ENCODE results near the gene ASXL1. TPM values are rescaled to one million over a fixed set of nuclear protein-coding genes. Genes with fewer than 3 reads are reported as not detected.

Gene ASXL1
- total RNA-seq, 1 experiment from 2014 or later: 38.8 TPM

DNA sequence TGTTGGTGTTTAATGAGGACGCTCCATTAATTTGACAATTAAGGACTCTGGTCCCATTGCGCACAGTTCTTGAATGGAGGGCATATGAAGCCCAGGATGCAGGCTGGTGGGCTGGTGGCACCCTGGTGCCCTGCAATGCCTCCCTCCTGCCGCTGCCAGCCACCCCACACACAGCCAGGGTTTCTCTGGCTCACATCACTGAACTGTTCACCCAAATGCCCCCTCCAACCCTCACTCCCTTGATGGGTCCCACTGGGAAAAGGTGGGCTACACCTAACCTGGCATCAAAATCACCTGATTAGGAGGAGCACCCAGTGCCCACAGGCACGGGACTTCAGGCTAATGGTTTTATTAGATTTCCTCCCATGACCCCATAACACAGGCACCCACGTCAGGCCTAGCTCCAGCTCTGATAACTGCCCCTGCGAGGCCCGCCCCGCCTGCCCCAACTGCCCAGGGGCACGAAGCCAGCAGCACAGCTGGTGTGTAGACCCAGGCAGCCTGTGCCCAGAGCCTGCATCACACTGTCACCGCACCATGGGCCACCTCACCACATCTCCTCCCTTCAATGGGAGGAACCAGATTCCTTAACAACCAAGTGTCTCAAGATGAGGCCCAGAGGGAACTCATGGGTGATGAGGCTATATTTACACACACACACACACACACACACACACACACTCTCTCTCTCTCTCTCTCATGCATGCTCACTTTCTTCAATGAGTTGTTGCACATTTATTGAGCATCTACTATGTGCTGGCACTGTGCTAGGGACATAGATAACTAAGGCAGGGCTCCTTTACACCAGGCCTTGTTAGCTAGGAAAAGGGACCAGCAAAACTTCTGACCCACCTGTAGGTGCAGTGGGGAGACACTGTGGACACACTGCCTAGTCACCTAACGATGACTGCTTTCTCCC, 119.7 kb downstream of the ASXL1 start:
- no peak for DNase-seq (ENCODE audit: low read depth)

DNA sequence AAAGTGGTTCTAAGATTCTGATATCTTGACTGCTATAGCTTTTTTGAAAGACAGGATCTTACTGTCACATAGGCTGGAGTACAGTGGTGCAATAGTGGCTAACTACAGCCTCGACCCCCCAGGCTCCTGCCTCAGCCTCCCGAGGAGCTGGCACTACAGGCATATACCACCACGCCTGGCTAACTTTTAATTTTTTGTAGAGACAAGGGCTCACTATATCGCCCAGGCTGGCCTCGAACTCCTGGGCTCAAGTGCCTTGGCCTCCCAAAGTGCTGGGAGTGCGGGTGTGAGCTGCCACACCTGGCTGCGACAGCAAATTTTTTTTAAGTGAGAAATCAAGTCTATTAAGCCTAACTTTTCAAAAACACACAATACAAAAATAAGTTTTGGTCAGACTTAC, 120.4 kb downstream of the ASXL1 start:
- DNase-seq (ENCODE audit: low read depth): no peak

DNA sequence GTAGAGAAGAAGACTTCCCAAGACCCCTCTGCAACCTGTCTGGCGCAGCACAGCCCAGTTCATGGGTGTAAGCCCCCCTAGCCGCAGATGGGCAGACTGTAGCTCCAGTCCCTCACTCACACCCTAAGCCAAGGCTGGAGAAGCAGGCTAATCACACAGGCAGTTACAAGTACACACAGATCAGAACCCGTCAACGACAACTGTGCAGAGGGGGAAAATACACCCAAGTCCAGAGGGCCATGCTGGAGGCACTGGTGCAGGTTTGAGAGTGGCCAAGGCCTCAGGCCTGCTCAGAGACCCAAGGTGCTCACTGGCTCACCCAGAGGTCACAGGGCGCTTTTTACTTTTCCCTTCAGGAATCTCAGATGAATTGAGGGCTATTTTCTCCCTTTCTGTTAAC, 120.9 kb downstream of the ASXL1 start:
- no peak for DNase-seq (ENCODE audit: low read depth)

DNA sequence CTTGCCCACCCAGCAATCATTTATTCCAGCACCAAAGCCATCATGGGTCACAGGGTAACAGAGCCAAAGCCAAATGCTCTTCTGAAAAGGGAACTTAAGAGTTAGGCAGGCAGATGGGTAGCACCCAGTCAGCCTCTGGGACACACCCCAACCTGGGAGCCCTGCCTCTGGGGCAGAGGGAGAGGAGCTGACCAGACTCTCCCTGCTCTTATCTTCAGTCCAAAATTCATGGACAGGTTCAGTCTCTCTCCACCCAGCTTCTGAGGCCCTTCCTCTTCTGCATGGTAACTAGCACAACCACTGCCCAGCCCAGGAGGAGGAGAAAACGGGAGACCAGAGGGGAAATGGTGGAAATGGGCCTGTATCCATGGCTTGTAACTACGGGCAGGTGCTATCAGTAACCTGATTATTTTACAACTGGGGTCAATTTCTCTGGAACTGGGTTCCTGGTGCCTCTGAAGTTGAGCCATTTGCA, 121.6 kb downstream of the ASXL1 start:
- DNase-seq (ENCODE audit: low read depth): no peak

DNA sequence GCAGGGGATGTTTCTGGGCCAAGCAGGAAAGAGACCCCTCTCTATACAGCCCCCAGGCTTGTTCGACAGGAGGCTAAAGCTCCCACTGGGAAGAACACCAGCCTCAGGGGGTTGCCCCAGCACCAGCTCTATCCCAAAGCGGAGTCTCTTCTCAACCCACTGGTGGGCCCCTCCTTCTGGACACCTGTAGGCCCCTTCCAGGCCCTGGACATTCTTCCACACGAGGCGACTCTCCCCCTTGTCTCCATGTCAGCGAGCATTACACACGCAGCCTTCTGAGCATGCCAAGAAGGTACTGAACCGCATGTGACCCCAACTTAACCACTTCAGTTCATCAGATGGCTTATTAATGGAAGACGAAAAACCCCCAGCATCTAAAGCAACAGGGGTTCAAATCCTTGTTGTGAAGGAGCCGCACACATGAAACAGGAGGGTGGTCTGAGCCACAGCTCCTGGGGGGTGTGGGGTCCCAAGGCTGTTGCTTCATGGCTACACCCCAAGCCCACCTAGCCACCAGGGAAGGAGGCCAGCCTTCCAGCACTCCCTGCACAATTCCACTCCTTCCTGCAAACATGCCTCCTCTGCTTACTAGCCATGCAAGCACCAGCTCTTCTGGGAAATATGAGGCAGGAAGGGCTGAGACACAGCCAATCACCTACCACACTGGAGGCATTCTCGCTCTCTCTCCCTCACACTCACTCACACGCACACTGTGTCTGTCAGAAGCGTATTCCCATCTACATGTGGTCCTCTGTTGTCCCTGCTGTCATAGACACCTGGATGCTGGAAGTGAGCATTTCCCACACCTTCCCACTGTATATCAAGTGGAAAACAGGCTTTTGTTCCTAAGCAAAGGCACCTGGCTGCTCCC, 122.5 kb downstream of the ASXL1 start:
- no peak for DNase-seq (ENCODE audit: low read depth)

DNA sequence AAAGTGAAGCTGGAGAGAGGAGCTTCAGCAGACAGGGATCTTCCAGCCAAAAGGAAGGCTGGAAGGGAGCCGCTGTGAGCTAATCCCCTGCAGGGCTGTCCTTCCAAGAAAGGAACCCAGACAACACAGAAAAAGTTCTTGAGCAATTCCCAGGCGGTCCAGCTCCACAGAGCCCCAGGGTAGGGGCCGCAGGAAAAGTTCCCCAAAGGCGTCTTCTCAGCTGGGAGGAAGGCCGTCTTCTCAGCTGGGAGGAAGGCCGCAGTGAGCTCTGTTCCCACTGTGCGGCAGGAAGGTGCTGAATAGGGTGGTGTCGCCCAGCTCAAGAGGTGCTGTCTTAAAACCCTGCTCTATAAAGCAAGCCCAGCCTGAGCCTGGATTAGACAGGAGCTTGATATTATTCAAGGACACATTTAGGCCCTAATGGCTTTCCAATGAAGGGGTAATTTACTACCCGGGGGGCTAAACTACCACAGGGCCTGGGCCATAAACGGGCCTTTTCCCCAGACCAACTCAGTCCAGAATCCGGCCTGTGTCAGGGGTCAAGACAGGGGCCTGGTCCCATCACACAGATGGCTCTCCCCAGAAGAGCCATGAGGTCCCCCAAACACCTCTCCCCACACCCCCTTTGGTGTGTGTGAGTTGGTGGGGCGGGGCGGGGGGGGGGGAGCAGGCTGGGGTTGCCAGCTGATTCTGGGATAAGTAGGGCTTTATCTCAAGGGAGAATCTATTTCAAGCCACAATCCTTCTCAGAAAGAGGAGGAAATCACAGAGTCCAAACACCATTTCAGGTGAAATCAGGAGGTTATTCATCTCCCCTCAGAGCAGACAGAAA, 123.4 kb downstream of the ASXL1 start:
- no peak for DNase-seq (ENCODE audit: low read depth)

DNA sequence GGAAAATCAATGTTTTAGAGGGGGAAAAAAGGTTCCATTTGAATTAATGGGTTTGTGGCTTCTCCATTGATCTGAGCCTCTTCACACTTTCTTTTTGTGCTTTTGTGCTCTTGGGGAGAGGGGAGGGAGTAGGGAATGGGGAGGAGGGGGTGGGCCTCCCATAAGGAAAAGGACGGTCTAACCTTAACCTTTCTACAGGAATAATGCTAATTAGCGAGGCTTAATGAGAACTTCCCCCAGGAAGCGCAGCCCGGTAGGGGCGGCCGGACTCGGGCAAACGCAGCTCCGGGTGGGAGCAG, 124.0 kb downstream of the ASXL1 start:
- no peak for DNase-seq (ENCODE audit: low read depth)

DNA sequence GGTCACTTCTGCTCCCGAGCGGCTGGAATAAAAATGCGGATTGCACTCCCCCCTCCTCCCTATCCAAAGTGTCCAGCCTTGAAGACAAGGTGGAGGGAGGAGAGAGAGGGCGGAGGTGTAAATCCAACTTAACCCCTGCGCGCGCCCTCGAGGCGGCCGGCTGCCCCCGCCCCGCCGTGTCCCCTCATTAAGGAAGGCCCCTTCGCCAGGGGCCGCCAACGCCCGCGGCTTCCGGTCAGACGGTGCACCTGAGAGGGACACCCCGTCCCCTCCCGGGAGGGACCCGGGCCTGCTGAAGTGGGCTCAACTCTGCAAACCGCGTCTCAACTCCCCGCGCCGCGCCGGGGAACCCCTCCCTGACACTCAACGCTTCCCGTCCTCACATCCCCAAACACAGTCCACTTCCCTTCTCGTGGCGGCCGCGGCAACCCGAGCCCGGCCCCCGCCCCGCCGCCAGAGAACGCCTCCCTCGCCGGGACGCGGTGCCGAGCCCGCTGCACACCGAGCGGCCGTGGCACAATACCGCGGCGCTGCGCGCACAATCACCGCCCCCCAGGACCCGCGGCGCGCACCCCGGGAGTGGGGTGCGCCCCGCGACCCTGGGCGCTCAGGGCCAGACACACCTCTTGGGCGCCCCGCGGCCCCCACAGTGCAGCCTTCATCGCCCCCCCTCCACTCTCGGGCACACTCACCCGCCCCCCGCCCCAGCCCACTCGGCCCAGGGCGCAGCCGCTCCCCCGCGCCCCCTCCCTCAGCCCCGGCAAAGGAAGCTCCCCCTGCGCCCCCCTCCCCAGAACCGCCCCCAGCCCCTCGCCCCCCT, 124.5 kb downstream of the ASXL1 start:
- peak; percentile 34 for DNase-seq (ENCODE audit: low read depth)

DNA sequence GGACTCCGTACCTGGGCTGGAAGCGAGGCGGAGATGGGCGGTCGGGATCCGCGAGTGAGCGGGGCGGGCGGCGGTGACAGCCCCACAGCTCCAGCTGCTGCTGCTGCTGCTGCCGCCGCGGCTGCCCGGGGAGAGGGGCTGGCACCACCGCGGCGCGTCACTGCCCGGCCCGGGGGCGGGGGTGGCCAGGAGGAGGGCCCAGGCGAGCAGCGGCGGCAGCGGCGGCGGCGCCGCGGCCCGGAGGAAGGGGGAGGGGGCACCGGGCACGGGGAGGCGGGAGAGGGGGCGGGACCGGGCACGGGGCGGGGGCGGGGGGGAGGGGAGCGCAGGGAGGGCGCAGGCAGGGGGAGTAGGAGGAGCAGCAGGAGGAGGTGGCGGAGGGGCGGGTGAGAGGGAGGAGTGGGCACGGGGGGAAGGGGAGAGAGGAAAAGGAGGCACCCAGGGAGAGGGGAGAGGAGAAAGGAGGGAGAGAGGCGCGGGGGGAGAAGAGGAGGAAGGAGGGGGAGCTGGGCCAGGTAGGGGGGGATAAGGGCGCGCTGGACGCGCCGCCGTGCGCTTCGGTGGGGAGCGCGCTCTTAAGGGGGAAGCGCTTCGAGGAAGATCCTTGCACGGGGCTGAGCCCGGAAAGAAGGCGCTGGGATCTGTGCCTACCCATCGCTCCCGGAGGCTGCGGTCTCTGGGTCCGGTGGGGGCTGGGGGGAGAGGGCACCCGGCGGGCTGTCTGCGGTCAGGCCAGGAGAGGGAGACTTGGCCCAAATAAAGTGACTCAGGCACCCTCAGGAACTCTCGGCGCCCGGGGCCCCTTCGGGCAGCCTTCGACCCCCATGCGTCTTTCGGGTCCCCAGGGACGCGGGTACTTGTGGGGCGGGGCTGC, 125.5 kb downstream of the ASXL1 start:
- peak; percentile 92 for DNase-seq (ENCODE audit: low read depth)

DNA sequence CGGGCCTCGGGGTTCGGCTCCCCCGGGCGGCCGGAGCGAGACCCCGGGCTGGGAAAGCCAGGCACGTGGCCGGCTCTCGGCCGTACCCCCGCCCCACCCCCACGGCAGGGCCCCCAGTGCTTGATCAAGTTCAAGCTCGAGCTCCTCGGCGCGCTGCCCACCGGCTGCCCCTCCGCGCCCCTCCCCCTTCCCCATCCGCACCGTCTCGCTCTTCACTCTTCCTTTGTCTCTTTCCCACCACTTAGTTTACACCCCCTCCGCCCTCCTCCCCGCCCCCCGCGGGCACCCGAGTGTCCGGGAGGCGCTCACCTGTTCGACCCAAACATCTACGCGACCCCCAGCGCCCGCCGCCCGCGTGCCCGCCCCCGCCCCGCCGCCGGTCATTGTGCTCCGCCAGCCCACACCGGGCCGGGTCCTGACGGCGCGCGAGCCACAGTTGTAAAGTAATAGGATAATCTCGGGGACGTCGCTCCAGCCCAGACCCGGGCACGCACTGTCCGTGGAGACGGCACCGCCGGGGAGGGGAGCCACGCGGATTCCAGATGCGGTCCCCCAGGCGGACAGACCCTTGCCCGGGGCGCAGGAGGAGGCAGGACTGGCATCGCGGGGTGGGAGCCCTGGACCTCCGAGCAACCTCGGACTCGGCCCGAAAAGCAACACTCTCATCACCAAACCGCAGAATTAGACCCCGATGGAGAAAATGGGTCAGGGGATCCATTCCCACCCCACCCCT, 126.3 kb downstream of the ASXL1 start:
- DNase-seq (ENCODE audit: low read depth): no peak

DNA sequence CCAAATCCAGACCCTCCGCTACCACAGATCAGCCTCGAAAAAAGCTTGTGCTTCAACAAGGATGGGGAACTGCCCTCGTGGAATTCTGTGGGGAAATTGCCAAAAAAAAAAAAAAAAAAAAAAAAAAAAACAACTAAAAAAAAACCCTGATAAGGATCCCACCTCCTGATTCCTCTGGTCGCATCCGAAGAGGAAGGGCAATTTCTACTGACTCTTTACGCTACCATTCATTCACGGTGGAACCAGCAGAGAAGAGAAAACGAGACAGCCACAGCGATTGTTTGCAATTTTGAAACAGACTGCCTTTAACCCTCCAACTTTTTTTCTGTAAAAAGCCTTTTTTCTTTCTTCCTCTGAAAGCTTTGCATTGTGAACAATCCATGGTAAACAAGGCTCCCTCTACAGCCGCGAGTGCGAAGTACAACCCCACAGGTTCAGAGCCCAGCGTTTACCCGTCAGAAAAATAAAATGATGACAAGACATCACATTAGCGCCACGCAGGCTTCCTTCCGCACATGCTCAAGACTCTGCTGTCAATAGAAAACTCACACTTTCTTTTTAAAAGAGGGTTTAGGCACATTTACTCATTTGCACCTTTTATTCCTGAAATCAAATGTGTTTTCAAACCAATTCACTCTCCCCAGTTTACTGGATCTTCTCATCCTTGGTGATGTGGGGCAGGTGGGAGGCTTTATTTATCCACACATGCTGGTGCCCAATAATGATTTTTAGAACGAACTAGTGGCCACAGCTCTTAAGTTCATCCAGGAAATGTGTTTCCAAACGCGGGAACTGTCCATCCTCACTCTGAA, 127.0 kb downstream of the ASXL1 start:
- DNase-seq (ENCODE audit: low read depth): peak; percentile 86

DNA sequence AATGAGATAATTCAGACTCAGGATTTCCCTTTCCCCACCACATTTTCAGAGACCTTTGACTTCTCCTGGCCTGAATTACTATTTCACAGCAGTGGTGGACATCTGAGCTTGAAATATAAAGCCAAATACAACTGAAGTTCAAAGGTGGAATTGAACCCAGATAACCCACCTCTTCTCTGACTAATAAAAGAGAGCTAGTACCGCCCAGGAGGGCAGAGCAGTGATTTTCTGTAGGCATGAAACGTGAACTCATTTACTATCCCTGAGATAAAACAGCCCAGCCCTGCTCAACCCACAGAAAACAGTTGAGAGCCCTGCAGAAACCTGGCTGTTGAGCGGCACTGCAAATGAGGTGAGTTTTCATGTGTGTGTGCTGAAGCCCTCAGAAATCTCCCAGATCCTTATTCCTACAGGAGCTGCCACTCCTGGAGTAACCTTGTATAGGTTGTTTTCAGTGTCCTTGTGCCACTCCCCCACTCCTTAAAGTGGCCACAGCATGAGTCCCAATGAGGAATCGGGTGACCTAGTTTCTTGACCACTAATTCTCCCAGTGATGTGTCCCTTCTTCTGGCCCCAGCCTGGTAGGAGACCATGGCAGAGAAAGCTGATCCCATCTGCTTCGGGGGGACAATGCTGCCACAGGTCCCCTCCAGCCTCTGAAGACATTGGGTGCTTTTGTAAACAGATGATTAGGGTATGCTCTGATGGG, 127.8 kb downstream of the ASXL1 start:
- DNase-seq (ENCODE audit: low read depth): no peak

DNA sequence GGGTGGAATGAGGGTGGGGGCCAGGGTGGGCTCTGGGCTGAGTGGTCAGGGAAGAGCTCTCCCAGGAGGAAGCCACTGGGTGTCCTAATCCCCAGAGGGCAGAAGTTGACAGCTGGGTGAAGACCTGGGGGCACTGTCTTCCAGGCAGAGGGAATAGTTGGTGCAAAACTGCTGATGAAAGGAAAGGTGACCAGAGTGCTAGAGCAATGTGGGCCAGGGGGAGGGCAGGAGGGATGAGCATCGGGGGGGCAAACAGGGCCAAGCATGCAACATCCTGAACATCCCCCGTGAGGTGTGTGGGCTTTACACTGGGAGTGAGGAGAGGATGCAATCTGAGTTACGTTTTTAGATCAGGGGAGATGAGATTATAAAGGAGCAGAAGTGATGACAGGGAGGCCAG, 129.2 kb downstream of the ASXL1 start:
- no peak for DNase-seq (ENCODE audit: low read depth)

DNA sequence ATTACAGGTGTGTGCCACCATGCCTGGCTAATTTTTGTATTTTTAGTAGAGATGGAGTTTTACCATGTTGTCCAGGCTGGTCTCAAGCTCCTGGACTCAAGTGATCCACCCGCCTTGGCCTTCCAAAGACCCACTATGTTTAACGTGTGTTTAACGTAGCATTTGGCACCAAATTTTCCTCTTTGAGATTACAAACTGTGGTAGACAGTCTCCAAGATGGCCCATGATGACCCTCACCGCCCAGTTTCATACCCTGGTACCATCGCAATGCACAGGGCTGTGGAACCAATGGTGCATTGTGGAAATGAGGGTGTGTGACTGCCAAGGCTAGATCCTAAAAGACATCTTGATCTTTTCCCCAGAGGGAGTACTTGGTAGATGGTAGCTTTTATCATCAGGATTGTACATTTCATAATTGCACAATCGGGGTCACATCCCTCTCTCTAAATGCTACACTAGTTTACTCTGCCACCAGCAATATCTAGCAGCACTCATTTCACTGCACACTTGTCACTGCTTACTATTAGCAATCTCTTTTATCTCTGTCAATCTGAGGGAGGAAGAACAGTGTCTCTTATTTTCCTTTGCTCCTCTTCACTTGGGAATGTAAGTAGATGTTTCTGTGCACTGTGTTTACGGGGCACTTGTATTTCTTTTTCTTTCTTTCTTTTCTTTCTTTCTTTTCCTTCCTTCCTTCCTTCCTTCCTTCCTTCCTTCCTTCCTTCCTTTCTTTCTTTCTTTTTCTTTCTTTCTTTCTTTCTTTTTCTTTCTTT, 130.1 kb downstream of the ASXL1 start:
- no peak for DNase-seq (ENCODE audit: low read depth)
